H1 (cell line): ENCODE results near the gene PTGES. TPM values are rescaled to one million over a fixed set of nuclear protein-coding genes. Genes with fewer than 3 reads are reported as not detected.

Experiments used
- RAD21 ChIP-seq, 2 experiments: IDR thresholded peaks in 1 of 2; conservative IDR thresholded peaks in 1 of 2; 2 replicates each; pipeline ENCODE4 v1.6.1; 2011; ENCODE audit warnings: low read depth in 2 of 2, low read length in 2 of 2, improper control_type of control experiment in 1 of 2, inconsistent platforms in 1 of 2, mild to moderate bottlenecking in 1 of 2, moderate library complexity in 1 of 2
- polyA plus RNA-seq, 7 experiments: library from polyadenylated mRNA; depleted of rRNA in 3 of 7; stranded (reverse) in 5 of 7; unstranded in 2 of 7; fragments of >200 nt in 5 of 7; fragments of 200-250 nt in 2 of 7; gene quantifications; 1 replicate in 5 of 7; 2 replicates in 1 of 7; 4 replicates in 1 of 7; pipeline versions ENCODE4 v1.2.1 to v1.2.3, GENCODE V29; 2011 to 2013; ENCODE audit warnings: missing spikeins in 2 of 7, mixed read lengths in 2 of 7
- total RNA-seq: library from RNA; stranded (reverse); fragmentation: NEBNext Ultra II Directional; extraction: Animal tissue kit (Norgen Biotek cat#: 25700); gene quantifications from 2 replicates; pipeline ENCODE4 v1.2.1, GENCODE V29; 2021

PTGES gene
- total and polyA plus RNA-seq, 2 of the 8 experiments (the other 6 are each of a cell fraction or from before 2014, with no cell fraction given): 3.2 to 5.1 TPM

GRCh38 chr9:129759804-129760502 lies 7.1 kb upstream of the PTGES start (continued):
- TF ChIP-seq RAD21 (IDR thresholded peaks at IDR 0.05 in 1 of 2, conservative IDR thresholded peaks at IDR 0.05 in 1 of 2; ENCODE audit: low read depth in 2 of 2, low read length in 2 of 2): no peak
